Fibroblast of gingiva (primary cell): ENCODE data around the gene KCNE2.
"Not testable (repeated sequence)": the region's sequence is repeated elsewhere in the genome, so short reads cannot be mapped to it uniquely, and the experiment has no call there.

Source experiments
- DNase-seq: peaks from one replicate; pipeline ENCODE4 v3.0.0-alpha.2; 2011; ENCODE audit warnings: low read depth

KCNE2 gene

DNA sequence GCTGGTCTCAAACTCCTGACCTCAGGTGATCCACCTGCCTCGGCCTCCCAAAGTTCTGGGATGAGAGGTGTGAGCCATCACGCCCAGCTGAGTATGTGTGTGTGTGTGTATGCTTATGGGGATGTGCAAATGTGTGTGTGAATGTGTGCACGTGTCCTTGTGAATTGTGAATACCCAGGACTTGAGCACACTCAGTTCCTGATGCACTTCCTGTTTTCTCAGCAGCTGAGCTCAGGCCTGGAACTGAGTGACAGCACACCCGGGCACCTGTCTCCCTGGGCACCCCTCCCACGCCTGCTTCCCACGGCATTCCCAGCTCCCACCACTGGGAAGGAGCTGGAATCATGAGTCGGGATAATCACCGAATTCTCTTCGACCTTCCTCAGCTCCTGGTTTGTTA is 43.5 kb downstream of the KCNE2 start:
- not testable (repeated sequence) for DNase-seq

DNA sequence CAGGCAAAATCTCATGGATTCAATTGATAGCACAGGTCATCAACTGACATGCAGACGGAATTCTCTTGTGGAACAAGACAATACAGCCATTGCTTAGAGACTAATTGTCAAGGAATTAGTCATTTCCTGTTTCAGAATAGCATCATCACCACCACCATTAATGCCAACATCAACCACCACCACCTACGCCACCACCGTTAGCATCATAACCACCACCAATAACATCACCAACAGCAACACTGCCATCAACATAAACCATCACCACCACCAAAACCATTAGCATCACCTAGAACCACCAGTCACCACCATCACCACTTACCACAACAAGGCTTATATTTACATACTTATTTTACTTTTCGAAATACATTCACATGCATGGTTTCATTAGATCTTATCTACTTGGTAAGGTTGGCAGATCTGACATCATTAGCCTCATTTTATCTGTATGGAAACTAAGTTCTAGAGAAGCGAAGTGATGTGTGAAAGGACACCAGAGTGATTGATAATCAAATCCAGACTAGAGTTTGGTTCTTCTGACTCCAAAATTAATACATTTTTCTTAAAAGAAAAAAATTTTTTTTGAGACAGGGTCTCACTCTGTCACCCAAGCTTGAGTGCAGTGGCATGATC is 53.8 kb downstream of the KCNE2 start:
- DNase-seq, result not testable (repeated sequence)
